ENCODE measurements around the gene FUCA2.

GRCh38 chr6:143545165-143545564 lies 33.6 kb upstream of the FUCA2 start:
- TF ChIP-seq OSR1 (CRISPR knock-in tag; IDR thresholded peaks at IDR 0.05) (no peak), ZNF70 (CRISPR knock-in tag; IDR thresholded peaks at IDR 0.05) (no peak)

Data from SK-N-SH treated with all-trans-retinoic acid at 6 μM for 48 hours (cell line).